Vagina (tissue), 2 donors: ENCODE results near the gene CFAP46. TPM values are rescaled to one million over a fixed set of nuclear protein-coding genes. Genes with fewer than 3 reads are reported as not detected.

Source experiments
- DNase-seq, 2 donors: peaks; one replicate each; pipeline ENCODE4 v3.0.0-alpha.2; 2017; ENCODE audit errors: extremely low spot score in 2 of 2
- H3K27ac ChIP-seq: fragments of 200-600 bp; sonication (generic); one replicate; pipeline ENCODE4 v1.5.1; 2019
- H3K27me3 ChIP-seq: fragments of 200-600 bp; sonication (generic); one replicate; pipeline ENCODE4 v1.5.1; 2019
- H3K36me3 ChIP-seq, 2 donors: fragments of 200-600 bp; sonication (generic); one replicate each; pipeline ENCODE4 v1.5.1; 2017 to 2019
- H3K4me1 ChIP-seq: fragments of 200-600 bp; sonication (generic); one replicate; pipeline ENCODE4 v1.5.1; 2019
- H3K4me3 ChIP-seq, 2 donors: fragments of 200-600 bp; sonication (generic); 1 replicate in 1 of 2; 2 replicates in 1 of 2; pipeline ENCODE4 v1.5.1; 2016 to 2019
- H3K9me3 ChIP-seq: fragments of 200-600 bp; sonication (generic); one replicate; pipeline ENCODE4 v1.5.1; 2019
- POLR2A ChIP-seq, 2 donors: fragments of 450-650 bp; IDR thresholded peaks; one replicate each; pipeline ENCODE4 v1.6.1; 2017; ENCODE audit warnings: antibody characterized with exemption in 2 of 2, mild to moderate bottlenecking in 2 of 2, moderate library complexity in 2 of 2
- POLR2AphosphoS5 ChIP-seq, 2 donors: sonication (generic); formaldehyde crosslinking; IDR thresholded peaks; one replicate each; pipeline ENCODE4 v1.9.0; 2017; ENCODE audit warnings: antibody characterized with exemption in 2 of 2, mild to moderate bottlenecking in 2 of 2, low read depth in 1 of 2; ENCODE audit not compliant: insufficient read depth in 1 of 2
- intact Hi-C: fragments of 100-400 bp; cut with DNase I; formaldehyde crosslinking; loops from one replicate; pipeline ENCODE4 v1.15.1; 2023
- total RNA-seq: library from RNA; depleted of rRNA; stranded (reverse); fragments of >200 nt; gene quantifications from one replicate; pipeline ENCODE4 v1.2.3, GENCODE V29; 2016
- TF ChIP-seq, protein P1 (sequence below), 3 experiments: fragments of 450-650 bp in 2 of 3; fragments of 200-600 bp in 1 of 3; sonication (generic) in 1 of 3; IDR thresholded peaks; one replicate each; pipeline ENCODE4 v1.5.1; 2017 to 2019; ENCODE audit warnings: antibody characterized with exemption in 3 of 3, mild to moderate bottlenecking in 2 of 3, moderate library complexity in 2 of 3

The CFAP46 gene
- total RNA-seq, 1 donor from 2014 or later: not detected

DNA sequence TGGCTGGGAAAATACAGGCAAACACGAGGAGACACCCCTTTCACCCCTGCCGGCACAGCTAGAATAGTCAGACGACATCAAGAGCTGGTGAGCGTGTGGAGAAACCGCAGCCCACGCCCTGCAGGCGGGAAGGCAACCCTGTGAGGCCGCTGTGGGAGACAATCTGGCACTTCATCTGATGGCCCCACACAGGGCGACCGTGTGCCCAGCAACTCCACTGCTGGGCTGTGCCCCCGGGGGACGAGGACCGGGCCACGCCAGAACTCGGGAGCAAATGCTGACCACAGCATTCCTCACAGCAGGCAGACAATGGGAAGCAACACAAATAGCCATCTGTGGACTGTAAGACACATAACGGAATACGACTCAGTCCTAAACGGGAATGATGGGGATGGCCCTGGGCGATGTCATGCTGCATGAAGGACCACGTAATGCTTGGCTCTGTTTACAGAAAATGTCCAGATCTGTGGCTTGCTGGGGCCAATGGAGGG is 58.9 kb downstream of the CFAP46 start:
- Histone ChIP-seq H3K9me3 (no peaks in the 10 kb centered on the region), H3K27ac (no peak overlapping the region), H3K36me3 (no peaks in the 10 kb centered on the region), H3K4me3 (no peak overlapping the region), H3K4me1 (peaks cover 5% of the 10 kb centered on the region), H3K27me3 (no peaks in the 10 kb centered on the region)
- TF ChIP-seq POLR2AphosphoS5 (IDR thresholded peaks at IDR 0.05; ENCODE audit: insufficient read depth in 1 of 2, low read depth in 1 of 2) (no peak), POLR2A (IDR thresholded peaks at IDR 0.05) (no peak)
- TF ChIP-seq, protein P1, sequence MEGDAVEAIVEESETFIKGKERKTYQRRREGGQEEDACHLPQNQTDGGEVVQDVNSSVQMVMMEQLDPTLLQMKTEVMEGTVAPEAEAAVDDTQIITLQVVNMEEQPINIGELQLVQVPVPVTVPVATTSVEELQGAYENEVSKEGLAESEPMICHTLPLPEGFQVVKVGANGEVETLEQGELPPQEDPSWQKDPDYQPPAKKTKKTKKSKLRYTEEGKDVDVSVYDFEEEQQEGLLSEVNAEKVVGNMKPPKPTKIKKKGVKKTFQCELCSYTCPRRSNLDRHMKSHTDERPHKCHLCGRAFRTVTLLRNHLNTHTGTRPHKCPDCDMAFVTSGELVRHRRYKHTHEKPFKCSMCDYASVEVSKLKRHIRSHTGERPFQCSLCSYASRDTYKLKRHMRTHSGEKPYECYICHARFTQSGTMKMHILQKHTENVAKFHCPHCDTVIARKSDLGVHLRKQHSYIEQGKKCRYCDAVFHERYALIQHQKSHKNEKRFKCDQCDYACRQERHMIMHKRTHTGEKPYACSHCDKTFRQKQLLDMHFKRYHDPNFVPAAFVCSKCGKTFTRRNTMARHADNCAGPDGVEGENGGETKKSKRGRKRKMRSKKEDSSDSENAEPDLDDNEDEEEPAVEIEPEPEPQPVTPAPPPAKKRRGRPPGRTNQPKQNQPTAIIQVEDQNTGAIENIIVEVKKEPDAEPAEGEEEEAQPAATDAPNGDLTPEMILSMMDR (IDR thresholded peaks at IDR 0.05): no peak
- no peak for DNase-seq
- intact Hi-C loops: no loop called here

DNA sequence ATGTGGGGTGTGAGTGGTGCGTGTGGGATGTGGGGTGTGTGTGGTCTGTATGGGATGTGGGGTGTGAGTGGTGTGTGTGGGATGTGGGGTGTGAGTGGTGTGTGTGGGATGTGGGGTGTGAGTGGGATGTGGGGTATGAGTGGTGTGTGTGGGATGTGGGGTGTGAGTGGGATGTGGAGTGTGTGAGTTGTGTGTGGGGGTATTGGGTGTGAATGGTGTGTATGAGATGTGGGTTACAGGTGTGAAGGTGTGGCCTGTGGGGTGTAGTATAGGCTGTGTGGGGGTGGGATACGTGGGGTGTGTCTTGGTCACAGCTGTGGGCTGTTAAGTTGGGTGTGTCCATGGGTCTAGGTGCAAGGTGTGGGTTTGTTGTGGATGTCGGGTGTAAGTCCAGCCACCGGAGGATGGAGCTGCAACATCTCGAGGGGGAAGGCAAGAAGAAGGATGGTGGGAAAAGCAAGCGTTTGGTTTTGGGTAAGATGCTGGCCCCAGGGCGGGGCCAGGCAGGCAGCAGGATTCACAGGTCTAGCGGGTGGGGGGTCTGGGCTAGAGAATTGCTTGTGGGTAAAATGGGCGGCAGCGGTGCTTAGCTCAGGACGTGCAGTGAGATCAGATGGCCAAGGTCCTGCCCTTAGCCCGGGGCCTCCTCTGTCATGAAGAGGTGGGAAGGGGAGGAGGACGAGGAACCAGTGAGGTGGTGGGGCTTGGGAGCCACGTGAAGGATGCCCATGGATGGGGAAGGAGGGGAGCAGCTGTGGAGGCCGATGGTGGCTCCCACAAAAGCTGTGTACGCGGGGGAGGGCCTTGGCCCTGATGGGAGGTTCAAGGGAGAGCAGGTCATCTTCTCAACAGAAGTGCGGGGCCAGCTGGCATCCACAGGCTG is 60.1 kb downstream of the CFAP46 start:
- intact Hi-C loops: no loop called here
- no peaks in the 10 kb centered on the region for H3K27me3 ChIP-seq
- no peak for DNase-seq

GRCh38 chr10:132881186-132881920 is 61.0 kb downstream of the CFAP46 start:
- Histone ChIP-seq H3K4me3 (no peak overlapping the region), H3K9me3 (no peaks in the 10 kb centered on the region), H3K36me3 (no peaks in the 10 kb centered on the region), H3K27ac (no peak overlapping the region), H3K4me1 (peaks cover 5% of the 10 kb centered on the region), H3K27me3 (no peaks in the 10 kb centered on the region)
- TF ChIP-seq, protein P1 (IDR thresholded peaks at IDR 0.05): no peak
- TF ChIP-seq POLR2AphosphoS5 (IDR thresholded peaks at IDR 0.05; ENCODE audit: insufficient read depth in 1 of 2, low read depth in 1 of 2) (no peak), POLR2A (IDR thresholded peaks at IDR 0.05) (no peak)
- DNase-seq: no peak
- intact Hi-C loops: no loop called here

More for the DNA sequence above, 60.1 kb downstream of the CFAP46 start:
- Histone ChIP-seq H3K36me3 (no peaks in the 10 kb centered on the region), H3K9me3 (no peaks in the 10 kb centered on the region), H3K4me1 (peaks cover 5% of the 10 kb centered on the region), H3K4me3 (no peak overlapping the region), H3K27ac (no peak overlapping the region)
- no peak for TF ChIP-seq POLR2AphosphoS5 (IDR thresholded peaks at IDR 0.05; ENCODE audit: insufficient read depth in 1 of 2, low read depth in 1 of 2)
- TF ChIP-seq, protein P1 (IDR thresholded peaks at IDR 0.05): no peak
- TF ChIP-seq POLR2A (IDR thresholded peaks at IDR 0.05): no peak

GRCh38 chr10:132880128-132880981 is 62.0 kb downstream of the CFAP46 start:
- Histone ChIP-seq H3K9me3 (no peaks in the 10 kb centered on the region), H3K27ac (no peak overlapping the region), H3K4me1 (peaks cover 5% of the 10 kb centered on the region), H3K4me3 (no peak overlapping the region), H3K36me3 (no peaks in the 10 kb centered on the region), H3K27me3 (no peaks in the 10 kb centered on the region)
- no peak for DNase-seq
- intact Hi-C loops: no loop called here
- no peak for TF ChIP-seq POLR2AphosphoS5 (IDR thresholded peaks at IDR 0.05; ENCODE audit: insufficient read depth in 1 of 2, low read depth in 1 of 2)
- TF ChIP-seq POLR2A (IDR thresholded peaks at IDR 0.05): no peak
- TF ChIP-seq, protein P1 (IDR thresholded peaks at IDR 0.05): no peak
